T1000 (cell line): Measurements from ENCODE around the gene SLC35E2B.

Experiments used
- DNase-seq: peaks from one replicate; lab custom pipeline; 2025; ENCODE audit warnings: mixed read lengths; lab: John Stamatoyannopoulos, UW

The SLC35E2B gene

GRCh38 chr1:1623631-1624442, 68.8 kb downstream of the SLC35E2B start:
- DNase-seq: no peak

GRCh38 chr1:1623181-1623630, 69.4 kb downstream of the SLC35E2B start:
- no peak for DNase-seq

- no peak for DNase-seq
Observed at GRCh38 chr1:1622788-1623094, 69.9 kb downstream of the SLC35E2B start.

DNA sequence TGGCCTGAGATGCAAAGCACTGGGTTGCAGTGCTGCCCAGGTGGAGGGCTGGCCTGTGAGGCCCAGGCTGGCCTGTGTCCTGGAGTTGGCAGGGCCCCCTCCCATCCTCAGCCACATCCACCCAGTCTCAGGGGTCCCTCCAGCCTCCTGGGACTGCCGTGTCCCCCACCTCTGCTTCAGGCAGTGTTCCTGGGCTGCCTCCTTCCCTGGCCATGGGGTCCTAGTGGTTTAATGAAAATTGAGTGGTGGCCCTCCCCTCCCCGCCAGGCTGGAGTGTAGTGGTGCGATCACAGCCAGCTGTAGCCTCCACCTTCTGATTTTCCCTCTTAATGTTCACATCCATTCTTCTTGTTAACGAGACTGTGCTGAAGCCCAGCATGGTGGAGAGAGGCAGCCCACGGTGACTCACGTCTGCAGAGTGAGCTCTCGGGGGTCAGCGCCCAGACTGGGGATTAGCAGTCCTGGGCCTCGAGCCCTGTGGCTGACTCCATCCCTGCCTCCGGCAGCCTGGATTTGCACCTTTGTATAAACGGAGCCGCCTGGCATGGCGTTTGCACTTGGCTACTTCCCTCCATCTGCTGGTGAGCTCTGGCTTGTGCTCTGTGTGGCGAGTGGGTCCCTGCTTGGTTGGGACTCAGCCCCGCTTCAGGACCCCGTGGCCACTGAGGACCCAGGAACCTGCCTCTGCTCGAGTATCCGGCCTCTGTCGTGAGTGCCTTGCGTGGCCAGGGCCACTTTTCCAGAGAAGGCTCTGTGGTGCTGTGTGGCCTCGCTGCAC, 70.4 kb downstream of the SLC35E2B start:
- DNase-seq: no peak

- no peak for DNase-seq
Observed at GRCh38 chr1:1621173-1622009, 71.2 kb downstream of the SLC35E2B start.

- no peak for DNase-seq
Observed at GRCh38 chr1:1620433-1621139, 72.0 kb downstream of the SLC35E2B start.

DNA sequence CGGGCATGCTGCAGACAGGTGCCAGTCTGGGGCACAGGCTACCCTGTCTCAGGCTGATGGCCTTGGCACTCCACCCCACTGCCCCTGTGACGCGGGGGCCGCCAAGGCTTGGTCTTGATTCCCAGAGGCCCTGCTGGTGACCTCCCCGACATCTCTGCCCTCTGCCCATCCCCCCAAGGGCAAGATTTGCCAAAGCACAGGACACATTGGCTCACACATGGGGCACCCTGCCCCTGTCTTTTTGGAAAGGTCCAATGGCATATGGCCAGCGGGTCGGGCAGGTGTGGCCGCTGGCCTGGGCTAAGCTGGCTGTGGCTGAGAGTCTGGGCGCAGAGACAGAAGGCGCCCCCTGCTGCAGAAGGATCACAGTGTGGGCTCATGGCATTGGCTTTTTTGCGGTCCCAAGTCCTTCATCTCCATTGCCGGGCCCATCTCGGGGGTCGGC, 72.7 kb downstream of the SLC35E2B start:
- DNase-seq: no peak

DNA sequence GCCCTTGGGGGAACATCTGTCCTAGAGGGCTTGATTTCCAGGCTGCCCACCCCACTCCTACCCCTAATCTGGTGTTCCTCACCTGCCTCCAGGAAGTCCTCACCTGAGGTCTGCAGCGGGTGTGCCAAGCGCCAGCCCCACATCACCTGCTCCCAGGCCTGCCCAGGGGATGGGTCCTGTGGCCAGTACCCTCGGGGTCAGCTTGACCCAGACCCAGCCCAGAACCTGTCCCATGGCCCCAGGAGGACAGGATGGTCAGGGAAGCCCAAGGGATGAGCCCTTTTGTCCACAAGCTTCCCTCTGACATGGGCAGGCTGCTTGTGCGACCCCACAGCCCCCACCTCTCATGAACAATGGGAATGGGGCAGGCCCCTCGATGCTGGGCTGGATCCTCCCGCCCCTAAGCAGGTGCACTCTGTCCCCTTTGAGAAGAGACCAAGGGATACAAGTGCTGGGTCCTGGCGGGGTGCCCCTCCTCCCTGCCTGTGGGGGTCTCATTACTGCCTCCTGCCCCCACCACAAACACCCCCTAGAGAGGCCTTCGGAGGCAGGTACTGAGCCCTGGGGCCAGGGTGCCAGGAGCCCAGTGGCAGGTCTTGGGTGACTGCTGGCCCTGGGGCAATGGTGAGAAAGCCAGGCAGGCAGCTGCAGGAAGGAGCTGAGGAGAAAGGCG, 74.1 kb downstream of the SLC35E2B start:
- no peak for DNase-seq

- no peak for DNase-seq
Observed at GRCh38 chr1:1617925-1618324, 74.7 kb downstream of the SLC35E2B start.

DNA sequence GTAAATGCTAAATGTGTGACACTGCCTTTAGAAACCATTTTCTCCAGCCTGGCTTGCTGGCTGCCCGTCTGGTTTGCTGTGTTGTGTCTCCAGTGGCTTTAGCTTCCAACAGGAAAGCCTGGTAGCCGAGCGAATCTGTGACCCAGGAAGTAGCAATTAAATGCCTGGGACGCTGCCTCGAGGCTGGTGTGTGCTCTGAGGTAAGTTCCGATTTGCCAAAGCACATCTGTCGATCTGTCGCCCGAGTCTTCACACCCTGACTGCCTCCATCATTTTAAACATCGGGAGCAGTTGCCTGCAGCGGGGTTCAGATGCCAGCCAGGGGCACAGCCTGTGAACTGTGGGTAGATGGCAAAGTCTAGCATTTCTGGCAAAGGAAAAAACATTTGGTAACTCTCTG, 75.1 kb downstream of the SLC35E2B start:
- no peak for DNase-seq

GRCh38 chr1:1616838-1617237, 75.8 kb downstream of the SLC35E2B start:
- no peak for DNase-seq

DNA sequence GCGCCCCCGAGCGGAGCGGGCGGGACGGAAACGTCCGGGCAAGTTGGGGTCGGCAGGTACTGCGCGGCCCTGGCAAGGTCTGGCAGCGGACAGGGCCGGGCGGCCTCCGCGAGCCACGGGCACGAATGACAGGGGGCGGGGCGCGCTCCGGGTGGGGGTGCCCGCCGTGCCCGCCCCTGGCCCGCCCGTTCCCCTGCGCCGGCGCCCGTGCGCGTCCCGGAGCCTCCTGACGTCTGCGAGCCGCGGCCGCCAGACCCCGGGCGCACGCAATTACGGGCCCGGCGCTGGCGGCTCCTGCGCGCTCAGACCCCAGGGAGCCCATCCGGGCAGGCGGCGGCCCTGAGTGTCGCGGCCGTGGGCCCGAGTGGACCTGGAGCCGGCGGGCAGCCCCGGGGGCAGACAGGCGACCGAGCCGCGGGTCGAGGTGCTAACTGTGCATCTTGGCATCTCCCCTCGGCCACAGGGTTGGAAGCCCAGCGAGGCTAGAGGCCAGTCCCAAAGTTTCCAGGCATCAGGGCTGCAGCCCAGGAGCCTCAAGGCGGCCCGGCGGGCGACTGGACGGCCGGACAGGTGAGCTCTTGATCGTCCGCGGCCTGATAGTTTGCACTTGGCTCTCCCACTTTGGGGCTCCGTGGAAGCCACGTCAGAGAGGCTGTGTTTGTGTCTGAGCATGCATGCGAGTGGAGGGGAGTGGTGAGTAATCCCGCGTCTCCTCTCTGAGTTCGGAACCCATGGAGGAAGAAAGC, 76.4 kb downstream of the SLC35E2B start:
- no peak for DNase-seq

DNA sequence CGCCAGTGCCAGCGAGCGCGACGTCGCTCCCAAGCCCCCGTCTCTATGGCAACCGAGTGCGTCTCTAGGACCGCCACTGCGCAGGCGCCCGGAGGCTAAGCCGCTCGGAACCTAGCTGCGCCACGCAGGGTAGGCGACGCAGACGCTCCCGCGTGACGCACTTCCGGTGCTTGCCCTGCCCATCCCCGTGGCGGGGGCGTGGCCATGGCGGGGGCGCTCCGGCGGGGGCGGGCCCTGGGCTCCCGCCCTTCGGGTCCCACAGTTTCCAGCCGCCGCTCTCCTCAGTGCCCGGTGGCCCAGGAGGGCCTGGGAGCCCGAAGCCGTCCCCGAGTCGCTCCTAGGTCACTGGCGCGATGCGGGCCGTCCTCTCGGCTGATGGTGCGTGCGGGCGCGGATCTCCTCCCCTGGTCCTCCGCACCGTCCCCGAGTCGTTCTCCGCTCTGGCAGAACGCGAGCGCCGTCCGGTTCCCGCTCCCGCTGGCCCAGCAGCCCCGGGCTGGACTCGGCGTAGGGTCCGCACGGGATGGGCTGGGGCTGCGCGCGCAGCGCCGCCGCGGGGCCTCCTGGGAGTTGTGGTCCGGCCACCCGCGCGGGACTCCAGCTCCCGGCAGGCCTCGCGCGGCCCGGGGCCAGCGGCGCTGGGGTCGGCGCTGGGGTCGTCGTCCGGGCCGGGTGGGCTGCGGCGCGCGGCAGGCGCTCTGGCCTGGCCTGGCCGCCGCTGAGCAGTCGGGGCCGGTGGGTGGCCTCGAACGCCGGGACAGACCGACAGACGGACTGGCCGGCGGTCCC, 77.1 kb downstream of the SLC35E2B start, which contains the start of gene MIB2:
TSS of gene MIB2 (plus strand) at position 245 of the 789 bp plus-strand sequence. CDS start 7,953 bp downstream, outside the sequence.
- peak; percentile 96 for DNase-seq

DNA sequence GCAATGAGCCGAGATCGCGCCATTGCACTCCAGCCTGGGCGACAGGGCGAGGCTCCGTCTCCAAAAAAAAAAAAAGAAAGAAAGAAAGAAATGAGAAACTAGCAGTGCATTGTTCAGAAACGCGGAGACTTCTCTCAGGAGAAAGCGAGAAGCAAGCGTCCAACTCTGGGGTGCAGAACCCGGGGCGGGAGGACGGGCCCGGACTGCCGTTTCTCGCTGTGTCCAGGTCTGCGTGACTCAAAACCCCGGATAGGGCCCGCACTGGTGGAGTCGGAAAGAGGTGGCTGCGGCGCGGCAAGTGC, 77.7 kb downstream of the SLC35E2B start:
- no peak for DNase-seq

DNA sequence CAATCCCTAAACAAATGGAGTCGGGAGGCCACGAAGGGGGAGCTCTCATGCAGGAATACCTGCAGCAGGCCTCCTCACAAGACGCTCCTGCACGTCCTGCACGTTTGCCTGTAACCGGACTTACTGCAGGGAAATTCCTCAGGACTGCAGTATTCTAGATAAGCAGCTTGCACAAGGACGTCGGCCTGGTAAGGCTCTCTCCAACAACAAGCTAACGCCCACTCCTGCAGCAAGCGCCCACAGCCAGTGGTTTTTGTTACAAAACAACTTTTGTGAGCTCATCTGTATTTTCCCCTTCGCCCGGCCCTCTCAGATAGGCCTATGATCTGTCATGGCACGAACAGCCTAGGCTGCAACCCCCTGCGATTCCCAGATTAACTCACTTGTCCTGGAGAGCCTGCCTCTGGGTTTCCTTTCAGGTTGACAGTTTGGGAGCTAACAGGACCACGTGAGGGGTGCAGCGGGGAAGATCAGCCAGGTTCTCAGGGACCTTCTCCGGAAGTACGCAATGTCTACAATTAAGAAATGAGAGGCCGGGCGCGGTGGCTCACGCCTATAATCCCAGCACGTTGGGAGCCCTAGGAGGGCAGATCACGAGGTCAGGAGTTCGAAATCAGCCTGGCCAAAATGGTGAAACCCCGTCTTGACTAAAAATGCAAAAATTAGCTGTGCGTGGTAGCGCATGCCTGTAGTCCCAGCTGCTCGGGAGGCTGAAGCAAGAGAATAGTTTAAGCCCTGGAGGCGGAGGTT, 78.2 kb downstream of the SLC35E2B start:
- DNase-seq: no peak

DNA sequence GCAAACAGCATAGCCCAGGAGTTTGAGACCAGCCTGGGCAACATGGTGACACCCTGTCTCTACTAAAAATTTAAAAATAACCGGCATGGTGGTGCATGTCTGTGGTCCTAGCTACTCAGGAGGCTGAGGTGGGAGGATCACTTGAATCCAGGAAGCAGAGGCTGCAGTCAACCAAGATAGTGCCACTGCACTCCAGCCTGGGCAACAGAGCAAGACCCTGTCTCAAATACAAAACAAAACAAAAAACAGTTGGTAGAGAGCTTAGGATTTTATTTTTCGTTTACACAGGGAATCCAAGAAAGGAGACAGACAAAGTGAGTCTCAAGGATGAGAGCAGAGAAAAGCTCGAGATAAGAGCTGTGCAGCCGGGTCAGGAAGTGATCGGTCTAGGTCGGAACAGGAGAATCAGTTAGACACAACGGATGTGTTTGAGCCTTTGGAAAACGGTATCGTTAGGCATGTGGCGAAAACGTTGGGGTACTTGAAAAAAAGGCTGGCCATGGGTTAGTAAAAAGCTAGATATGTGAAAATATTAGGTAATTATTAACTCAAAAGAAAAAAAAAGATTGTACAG, 79.0 kb downstream of the SLC35E2B start:
- no peak for DNase-seq

- no peak for DNase-seq
Observed at GRCh38 chr1:1612104-1612400, 80.5 kb downstream of the SLC35E2B start.

- no peak for DNase-seq
Observed at GRCh38 chr1:1610796-1611195, 81.8 kb downstream of the SLC35E2B start.
